Fibroblast of lung (primary cell): ENCODE data around the gene CC2D2A. TPM values are rescaled to one million over a fixed set of nuclear protein-coding genes. Genes with fewer than 3 reads are reported as not detected.

Source experiments
- DNase-seq, 2 donors: peaks; one replicate each; pipeline versions ENCODE4 v3.0.0 to v3.0.0-alpha.2; 2010; ENCODE audit warnings: low read depth in 2 of 2
- H2AFZ ChIP-seq: 2 replicates; pipeline ENCODE4 v1.5.1; 2012; ENCODE audit warnings: low read length, control low read depth, inconsistent platforms
- H3K27ac ChIP-seq: 2 replicates; pipeline ENCODE4 v1.5.1; 2011; ENCODE audit warnings: low read length, control low read depth; ENCODE audit not compliant: insufficient read depth
- H3K27me3 ChIP-seq: 2 replicates; pipeline ENCODE4 v1.5.1; 2011; ENCODE audit warnings: mild to moderate bottlenecking, low read length; ENCODE audit not compliant: control insufficient read depth, insufficient read depth
- H3K36me3 ChIP-seq: 2 replicates; pipeline ENCODE4 v1.5.1; 2011; ENCODE audit warnings: low read length; ENCODE audit not compliant: control insufficient read depth, insufficient read depth
- H3K4me1 ChIP-seq: 2 replicates; pipeline ENCODE4 v1.5.1; 2011; ENCODE audit warnings: low read length; ENCODE audit not compliant: control insufficient read depth, insufficient read depth; ENCODE audit errors: extremely low read depth
- H3K4me2 ChIP-seq: 2 replicates; pipeline ENCODE4 v1.5.1; 2011; ENCODE audit warnings: low read length, control low read depth; ENCODE audit not compliant: insufficient read depth; ENCODE audit errors: extremely low read depth
- H3K4me3 ChIP-seq, 4 experiments: fragments of 200-600 bp in 1 of 4; sonication (generic) in 1 of 4; replicated peaks in 1 of 4; 2 replicates each; pipeline ENCODE4 v1.5.1; 2011 to 2016; ENCODE audit warnings: low read length in 4 of 4, low read depth in 3 of 4, mild to moderate bottlenecking in 3 of 4, control low read depth in 2 of 4, inconsistent platforms in 1 of 4, mixed read lengths in 1 of 4; ENCODE audit not compliant: insufficient read depth in 1 of 4; ENCODE audit errors: control extremely low read depth in 1 of 4
- H3K79me2 ChIP-seq: 2 replicates; pipeline ENCODE4 v1.5.1; 2012; ENCODE audit warnings: mild to moderate bottlenecking, low read length, inconsistent platforms; ENCODE audit not compliant: control insufficient read depth, insufficient read depth
- H3K9ac ChIP-seq: 2 replicates; pipeline ENCODE4 v1.5.1; 2011; ENCODE audit warnings: mild to moderate bottlenecking, low read length, control low read depth; ENCODE audit not compliant: insufficient read depth
- H3K9me3 ChIP-seq: 2 replicates; pipeline ENCODE4 v1.5.1; 2012; ENCODE audit warnings: low read depth, low read length; ENCODE audit not compliant: control insufficient read depth, insufficient read depth
- H4K20me1 ChIP-seq: 2 replicates; pipeline ENCODE4 v1.5.1; 2011; ENCODE audit warnings: low read length; ENCODE audit not compliant: control insufficient read depth, insufficient read depth; ENCODE audit errors: extremely low read depth
- CTCF ChIP-seq, 2 donors: IDR thresholded peaks in 1 of 2; conservative IDR thresholded peaks in 1 of 2; 1 replicate in 1 of 2; 2 replicates in 1 of 2; pipeline ENCODE4 v1.5.1; 2011 to 2012; ENCODE audit warnings: low read length in 2 of 2, control low read depth in 1 of 2, inconsistent platforms in 1 of 2, low read depth in 1 of 2, mild to moderate bottlenecking in 1 of 2
- EZH2 ChIP-seq: IDR thresholded peaks from 2 replicates; pipeline ENCODE4 v1.5.1; 2012; ENCODE audit warnings: low read length, control low read depth, mild to moderate bottlenecking; ENCODE audit errors: missing control alignments
- polyA plus RNA-seq, 2 donors: library from polyadenylated mRNA; depleted of rRNA in 1 of 2; stranded (reverse) in 1 of 2; unstranded in 1 of 2; fragments of >200 nt; gene quantifications; 2 replicates each; pipeline ENCODE4 v1.2.1, GENCODE V29; 2011 to 2012; ENCODE audit warnings: missing spikeins in 1 of 2
- total RNA-seq: library from RNA; depleted of rRNA; stranded (reverse); fragments of >200 nt; gene quantifications from 2 replicates; pipeline ENCODE4 v1.2.1, GENCODE V29; 2014

The CC2D2A gene
- total and polyA plus RNA-seq, 2 donors (not counting 1 experiment from before 2014, with no cell fraction given): 30.9 to 41.6 TPM

GRCh38 chr4:15638418-15638817, 168.7 kb downstream of the CC2D2A start:
- DNase-seq: no peak
- H3K27ac ChIP-seq: no peak overlapping the region
- peaks cover 18% of the 10 kb centered on the region for H3K79me2 ChIP-seq
- TF ChIP-seq EZH2 (no peak), CTCF (conservative IDR thresholded peaks at IDR 0.05 in 1 of 2, IDR thresholded peaks at IDR 0.05 in 1 of 2; ENCODE audit: low read depth in 1 of 2, low read length in 2 of 2) (no peak)
- H3K27me3 ChIP-seq: no peaks in the 10 kb centered on the region
- no peaks in the 10 kb centered on the region for H3K9me3 ChIP-seq
- no peak overlapping the region for H2AFZ ChIP-seq
- H3K4me2 ChIP-seq: no peak overlapping the region
- H4K20me1 ChIP-seq: no peaks in the 10 kb centered on the region
- no peak overlapping the region for H3K4me3 ChIP-seq
- no peaks in the 10 kb centered on the region for H3K4me1 ChIP-seq
- H3K9ac ChIP-seq: no peak overlapping the region
- H3K36me3 ChIP-seq: peaks cover 11% of the 10 kb centered on the region

- H3K27ac ChIP-seq: no peak overlapping the region
- no peaks in the 10 kb centered on the region for H4K20me1 ChIP-seq
These were observed 178.9 kb downstream of the CC2D2A start for GRCh38 chr4:15648600-15648999.

GRCh38 chr4:15649914-15650545, 180.3 kb downstream of the CC2D2A start:
- H3K4me1 ChIP-seq: peaks cover 2% of the 10 kb centered on the region
- H3K27ac ChIP-seq: no peak overlapping the region
- H3K79me2 ChIP-seq: peaks cover 95% of the 10 kb centered on the region
- no peak overlapping the region for H3K9ac ChIP-seq
- no peaks in the 10 kb centered on the region for H3K9me3 ChIP-seq
- H3K36me3 ChIP-seq: no peaks in the 10 kb centered on the region
- no peak overlapping the region for H2AFZ ChIP-seq
- no peaks in the 10 kb centered on the region for H4K20me1 ChIP-seq
- no peaks in the 10 kb centered on the region for H3K27me3 ChIP-seq
- no peak overlapping the region for H3K4me3 ChIP-seq
- TF ChIP-seq EZH2: no peak
- peak; percentile 71 to 74 for TF ChIP-seq CTCF (conservative IDR thresholded peaks at IDR 0.05 in 1 of 2, IDR thresholded peaks at IDR 0.05 in 1 of 2; ENCODE audit: low read depth in 1 of 2, low read length in 2 of 2)
- DNase-seq: peak; percentile 46 to 67
- H3K4me2 ChIP-seq: peak overlapping the region; percentile 38

More at GRCh38 chr4:15648600-15648999, 178.9 kb downstream of the CC2D2A start:
- peaks cover 95% of the 10 kb centered on the region for H3K79me2 ChIP-seq
- H3K4me2 ChIP-seq: no peak overlapping the region
- peaks cover 2% of the 10 kb centered on the region for H3K4me1 ChIP-seq
- no peaks in the 10 kb centered on the region for H3K9me3 ChIP-seq
- H3K36me3 ChIP-seq: no peaks in the 10 kb centered on the region
- TF ChIP-seq CTCF (conservative IDR thresholded peaks at IDR 0.05 in 1 of 2, IDR thresholded peaks at IDR 0.05 in 1 of 2; ENCODE audit: low read depth in 1 of 2, low read length in 2 of 2): no peak
- no peak for TF ChIP-seq EZH2
- no peak overlapping the region for H3K9ac ChIP-seq
- H3K4me3 ChIP-seq: no peak overlapping the region
- H2AFZ ChIP-seq: no peak overlapping the region
- no peaks in the 10 kb centered on the region for H3K27me3 ChIP-seq
- no peak for DNase-seq

Other genes with a start within 250 kb of the CC2D2A start
- gene C1QTNF7, start 41.8 kb upstream of the CC2D2A start, total RNA-seq: 1.5 and 3.0 TPM in 2 replicates
- gene C1QTNF7, start 41.8 kb upstream of the CC2D2A start, polyA plus RNA-seq: 2.8 and 4.9 TPM in 2 replicates
- 120 and 131 TPM in 2 replicates for gene FBXL5, start 185.5 kb downstream of the CC2D2A start, total RNA-seq
- 52.9 and 53.0 TPM in 2 replicates for gene FBXL5, start 185.5 kb downstream of the CC2D2A start, polyA plus RNA-seq
- 20.5 and 22.6 TPM in 2 replicates for gene FAM200B, start 211.9 kb downstream of the CC2D2A start, total RNA-seq
- gene FAM200B, start 211.9 kb downstream of the CC2D2A start, polyA plus RNA-seq: 31.6 and 35.1 TPM in 2 replicates
- 14.6 and 15.7 TPM in 2 replicates for gene BST1, start 233.2 kb downstream of the CC2D2A start, total RNA-seq
- gene BST1, start 233.2 kb downstream of the CC2D2A start, polyA plus RNA-seq: 24.0 and 48.8 TPM in 2 replicates